GM12874 (cell line): ENCODE results near the gene TRAF7.

Experiments used
- CTCF ChIP-seq: IDR thresholded peaks from 2 replicates; pipeline ENCODE4 v1.5.1; 2011; ENCODE audit warnings: low read depth, mild to moderate bottlenecking, control low read depth, low read length, moderate library complexity; ENCODE audit not compliant: insufficient read depth

The TRAF7 gene

GRCh38 chr16:2195322-2196161 is 40.0 kb downstream of the TRAF7 start:
- no peak for TF ChIP-seq CTCF

- no peak for TF ChIP-seq CTCF
These were observed 40.8 kb downstream of the TRAF7 start, which contains the start of gene CASKIN1 for GRCh38 chr16:2196162-2196980. Gene CASKIN1, minus strand, starts transcription at chr16:2196605. Its CDS starts 173 bp downstream, at chr16:2196432.

- no peak for TF ChIP-seq CTCF
These were observed 41.5 kb downstream of the TRAF7 start for GRCh38 chr16:2196981-2197511.

DNA sequence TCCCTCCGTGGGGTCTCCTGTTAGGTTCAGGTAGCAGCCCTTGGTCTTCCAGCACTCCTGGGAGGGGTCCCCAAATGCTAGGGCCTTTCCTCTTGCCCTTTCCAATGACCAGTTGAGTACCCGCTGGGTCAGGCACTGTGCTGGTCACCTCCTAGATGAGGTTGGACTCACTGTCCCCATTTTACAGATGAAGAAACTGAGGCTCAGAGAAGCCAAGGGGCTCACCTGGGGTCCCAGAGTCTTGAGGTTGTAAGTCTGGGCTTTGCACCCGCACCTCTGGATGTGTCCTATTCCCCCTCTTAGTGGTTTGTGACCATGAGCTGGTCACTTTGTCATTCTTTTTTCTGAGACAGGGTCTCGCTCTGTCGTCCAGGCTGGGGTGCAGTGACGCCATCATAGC is 42.2 kb downstream of the TRAF7 start:
- TF ChIP-seq CTCF, result no peak

DNA sequence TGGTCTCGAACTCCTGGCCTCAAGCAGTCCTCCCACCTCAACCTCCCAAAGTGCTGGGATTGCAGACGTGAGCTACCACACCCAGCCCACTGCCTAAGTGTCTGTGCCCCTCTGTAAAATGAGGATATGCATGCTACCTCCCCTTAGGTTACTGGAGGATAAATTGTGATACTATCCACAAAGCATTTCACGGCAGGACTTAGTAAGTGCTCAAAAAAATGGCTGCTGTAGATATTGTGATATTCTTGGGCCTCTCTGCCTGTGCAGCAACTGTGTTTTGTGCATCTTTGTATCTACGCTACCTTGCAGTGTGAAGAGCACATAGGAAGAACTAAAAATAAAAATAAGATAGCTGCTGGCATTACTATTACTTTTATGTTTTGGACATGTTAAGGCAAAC is 42.7 kb downstream of the TRAF7 start:
- no peak for TF ChIP-seq CTCF

GRCh38 chr16:2199095-2199494 is 43.5 kb downstream of the TRAF7 start:
- no peak for TF ChIP-seq CTCF

DNA sequence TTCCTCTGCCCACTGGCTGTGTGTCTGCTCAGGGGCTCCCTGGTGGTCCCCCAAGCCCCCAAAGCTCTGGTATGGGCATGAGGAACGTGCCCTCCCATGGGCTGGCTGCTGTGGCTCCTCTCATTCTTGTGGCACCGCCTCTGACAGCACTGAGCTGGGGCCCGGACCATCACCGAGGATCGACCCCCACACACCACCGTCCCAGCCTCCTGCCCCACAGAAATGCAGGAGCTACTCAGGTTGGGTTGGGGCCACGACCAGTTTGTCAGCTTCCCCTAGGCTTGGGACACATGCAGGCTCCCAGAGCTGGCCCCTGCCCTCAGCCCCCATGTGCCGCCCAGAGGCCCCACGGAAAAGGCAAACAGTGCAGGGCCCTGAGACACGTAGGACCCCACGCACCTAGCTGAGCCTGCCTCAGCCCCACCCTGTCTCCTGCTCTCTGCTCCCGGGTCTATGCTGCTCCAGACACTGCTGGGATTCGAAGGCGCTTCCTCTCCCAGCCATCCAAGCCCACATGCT is 44.1 kb downstream of the TRAF7 start:
- TF ChIP-seq CTCF, result no peak
